ENCODE measurements around the gene SLC25A47. TPM values are rescaled to one million over a fixed set of nuclear protein-coding genes. Genes with fewer than 3 reads are reported as not detected.
A peak's percentile ranks its signal among the peaks of the same experiment; 100 is the strongest.
"Not testable (repeated sequence)": the region's sequence is repeated elsewhere in the genome, so short reads cannot be mapped to it uniquely, and the experiment has no call there.

SLC25A47 gene
- total RNA-seq, 1 donor from 2014 or later: not detected

DNA sequence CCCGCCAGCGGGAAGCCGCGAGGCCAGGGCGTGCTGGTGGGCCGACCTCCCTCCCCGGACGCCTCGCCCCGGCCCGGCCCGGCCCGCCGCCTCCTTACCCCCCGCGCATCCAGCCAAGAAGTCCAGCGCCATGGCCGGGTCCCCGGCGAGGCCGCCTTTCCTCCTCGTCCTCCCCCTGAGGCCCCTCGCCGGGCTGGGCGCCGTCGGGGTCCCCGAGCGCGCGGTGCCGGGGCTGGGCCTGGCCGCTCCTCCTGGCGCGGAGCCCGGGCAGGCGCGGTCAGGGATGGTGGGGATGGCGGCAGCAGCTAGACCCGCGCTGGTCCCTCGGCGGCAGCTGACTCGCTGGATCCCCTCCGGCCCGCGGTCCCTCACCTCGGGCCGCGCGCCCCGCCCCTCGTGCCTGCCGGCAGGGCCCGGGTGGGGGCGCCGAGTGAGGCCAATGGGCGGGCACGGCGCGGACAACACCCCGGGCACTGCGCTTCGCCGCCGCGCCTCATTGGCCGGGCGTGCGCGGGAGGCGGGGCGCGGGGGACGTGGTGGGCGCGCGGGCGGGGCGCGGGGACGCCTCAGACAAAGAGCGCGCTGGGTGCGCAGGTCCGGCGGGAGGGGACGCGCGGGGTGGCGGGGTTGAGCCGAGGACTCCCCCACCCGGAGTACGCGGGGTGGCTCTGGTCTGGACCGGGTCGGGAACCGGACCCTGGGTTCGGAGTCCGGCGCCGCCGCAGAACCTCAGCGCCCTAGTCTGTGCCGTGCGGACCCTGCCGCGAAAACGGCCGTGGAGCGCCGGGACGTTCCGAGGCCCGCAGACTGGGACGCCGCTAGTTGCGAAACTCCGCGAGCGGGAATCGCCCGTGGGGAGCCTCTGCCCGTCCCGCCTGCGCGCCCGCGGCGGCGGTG lies 16.8 kb upstream of the SLC25A47 start, which contains the start of gene SLC25A29:
TSS of gene SLC25A29 (minus strand) at position 344 of the 897 bp plus-strand sequence. CDS start at position 132, 212 bp downstream.
- DNase-seq: peak; percentile 62

DNA sequence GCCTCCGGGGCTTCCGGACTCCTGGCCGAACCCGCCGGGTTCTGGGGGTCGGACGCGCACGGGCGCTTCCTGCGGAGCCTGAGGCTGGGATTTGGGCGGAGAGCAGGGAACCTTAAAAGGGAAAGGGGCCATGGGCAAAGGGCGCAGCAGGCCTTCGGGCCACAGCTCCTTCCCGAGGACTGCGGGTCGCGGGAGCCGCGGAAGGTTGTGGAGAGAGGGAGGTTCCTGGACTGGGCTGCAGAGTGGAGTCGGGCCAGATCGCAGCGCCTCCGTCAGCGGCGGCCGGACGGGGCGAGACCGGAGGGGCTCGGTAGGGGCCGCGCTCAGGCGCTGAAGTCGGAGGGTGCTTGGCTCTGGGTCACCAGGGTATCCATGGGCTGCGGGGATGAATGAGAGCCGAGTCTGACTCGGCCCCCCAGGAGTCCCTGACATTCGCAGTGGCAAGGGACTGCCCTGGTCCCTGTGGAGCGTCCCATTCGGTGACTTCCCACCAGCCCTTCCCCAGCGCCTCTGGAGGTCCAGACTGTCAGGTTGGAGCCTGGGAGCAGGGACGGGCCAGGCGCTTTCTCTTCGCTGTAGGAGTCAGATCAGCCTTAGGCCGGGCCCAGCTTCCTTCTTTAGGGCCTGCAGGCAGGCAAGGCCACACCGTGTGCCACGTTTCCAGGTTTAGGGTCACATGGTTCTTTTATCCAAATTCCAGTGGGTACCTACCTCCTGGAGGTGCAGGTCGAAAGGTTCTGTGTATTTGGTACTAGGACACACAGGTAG lies 16.0 kb upstream of the SLC25A47 start:
- DNase-seq: no peak

DNA sequence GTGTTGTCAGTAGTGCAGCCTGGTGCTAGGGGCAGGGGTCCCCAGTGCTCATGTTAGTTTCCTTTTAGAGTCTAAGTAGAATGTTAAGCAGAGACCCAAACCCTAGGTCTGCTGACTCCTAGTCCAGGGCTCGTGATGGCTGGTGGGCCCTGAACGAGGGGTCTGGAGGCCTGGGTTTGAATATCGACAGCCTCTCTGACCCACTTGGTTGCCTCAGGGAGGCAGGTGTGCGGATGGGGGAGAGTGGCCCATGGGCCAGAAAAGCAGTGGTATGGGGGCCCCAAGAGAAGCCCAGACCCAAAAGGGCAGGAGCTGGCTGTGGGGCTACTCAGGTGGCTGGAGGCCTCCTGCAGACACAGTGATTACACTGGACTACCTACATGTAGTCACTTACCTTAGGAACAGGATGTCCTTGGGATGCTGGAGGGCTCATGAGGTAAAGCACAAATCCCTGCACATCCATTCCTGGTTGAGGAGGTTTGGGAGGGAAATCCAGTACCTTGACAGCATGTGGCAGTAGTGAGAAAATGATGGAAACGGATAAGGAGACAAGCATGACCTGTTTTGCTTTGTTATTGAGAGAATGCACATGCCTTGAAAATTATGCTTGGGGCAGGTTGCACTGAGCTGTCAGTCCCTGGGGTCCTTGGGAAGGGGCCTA lies 15.2 kb upstream of the SLC25A47 start:
- no peak for DNase-seq

DNA sequence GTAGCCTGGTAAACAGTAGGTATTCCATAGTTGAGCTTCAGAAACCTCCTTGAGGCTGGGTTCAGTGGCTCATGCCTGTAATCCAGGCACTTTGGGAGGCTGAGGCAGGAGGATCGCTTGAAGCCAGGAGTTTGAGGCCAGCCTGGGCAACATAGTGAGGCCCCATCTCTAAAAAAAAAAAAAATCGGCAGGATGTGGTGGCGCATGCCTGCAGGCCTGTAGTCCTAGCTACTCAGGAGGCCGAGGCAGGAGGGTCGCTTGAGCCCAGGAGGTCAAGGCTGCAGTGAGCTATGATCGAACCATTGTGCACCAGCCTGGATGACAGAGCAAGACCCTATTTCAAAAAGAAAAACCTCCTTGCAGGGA lies 14.7 kb upstream of the SLC25A47 start:
- DNase-seq: not testable (repeated sequence)

DNA sequence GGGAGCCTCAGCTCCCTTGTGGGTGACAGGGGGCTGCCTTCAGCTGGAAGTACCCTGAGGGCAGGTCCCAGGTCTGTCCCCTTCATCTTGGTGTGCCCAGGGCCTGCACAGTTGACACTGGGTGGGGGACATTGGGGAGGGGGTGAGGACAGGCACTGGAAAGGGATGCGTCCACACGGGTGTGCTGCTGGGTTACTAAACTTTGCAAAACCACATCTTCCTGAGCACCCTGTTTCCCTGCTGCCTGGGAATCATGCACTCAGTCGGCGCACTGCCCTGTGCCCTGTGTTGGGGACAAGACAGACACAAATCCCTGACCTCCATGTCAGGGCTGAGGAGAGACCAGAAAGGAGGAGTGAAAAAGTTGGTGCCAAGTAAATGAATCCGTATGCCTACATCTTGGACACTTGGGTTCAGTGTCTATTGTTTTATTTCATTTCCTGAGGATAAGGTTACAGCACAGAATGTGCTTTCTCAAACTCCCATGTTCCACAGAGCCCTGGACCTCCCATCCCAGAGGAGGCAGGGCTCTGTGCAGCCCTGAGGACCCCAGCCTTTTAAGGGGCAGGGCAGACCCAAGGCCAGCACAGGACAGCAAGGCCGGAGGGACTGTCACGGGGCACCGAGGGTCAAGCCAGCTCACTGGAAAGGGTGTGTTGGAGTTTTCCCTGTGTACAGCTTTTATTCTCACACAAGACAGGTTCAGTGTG lies 14.0 kb upstream of the SLC25A47 start:
- DNase-seq: no peak

DNA sequence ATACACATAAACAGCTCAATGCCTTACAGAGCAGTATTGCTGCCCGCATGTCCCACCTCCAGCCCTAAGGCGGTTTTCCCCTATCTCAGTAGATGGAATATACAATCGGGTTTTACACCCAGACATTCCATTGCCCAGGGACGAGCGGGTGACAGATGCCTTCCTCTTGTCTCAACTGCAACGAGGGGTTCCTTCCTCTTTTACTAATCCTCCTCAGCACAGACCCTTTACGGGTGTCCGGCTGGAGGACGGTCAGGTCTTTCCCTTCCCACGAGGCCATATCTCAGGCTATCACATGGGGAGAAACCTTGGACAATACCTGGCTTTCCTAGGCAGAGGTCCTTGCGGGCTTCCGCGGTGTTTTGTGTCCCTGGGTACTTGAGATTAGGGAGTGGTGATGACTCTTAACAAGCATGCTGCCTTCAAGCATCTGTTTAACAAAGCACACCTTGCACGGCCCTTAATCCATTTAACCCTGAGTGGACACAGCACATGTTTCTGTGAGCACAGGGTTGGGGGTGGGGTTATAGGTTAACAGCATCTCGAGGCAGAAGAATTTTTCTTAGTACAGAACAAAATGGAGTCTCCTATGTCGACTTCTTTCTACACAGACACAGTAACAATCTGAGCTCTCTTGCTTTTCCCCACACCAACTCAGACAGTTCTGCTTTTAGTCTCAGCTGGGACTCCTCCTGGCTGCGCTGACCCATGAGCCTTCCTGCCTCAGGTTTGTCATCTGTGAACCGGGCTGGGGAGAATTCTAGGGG lies 10.8 kb upstream of the SLC25A47 start:
- not testable (repeated sequence) for DNase-seq

DNA sequence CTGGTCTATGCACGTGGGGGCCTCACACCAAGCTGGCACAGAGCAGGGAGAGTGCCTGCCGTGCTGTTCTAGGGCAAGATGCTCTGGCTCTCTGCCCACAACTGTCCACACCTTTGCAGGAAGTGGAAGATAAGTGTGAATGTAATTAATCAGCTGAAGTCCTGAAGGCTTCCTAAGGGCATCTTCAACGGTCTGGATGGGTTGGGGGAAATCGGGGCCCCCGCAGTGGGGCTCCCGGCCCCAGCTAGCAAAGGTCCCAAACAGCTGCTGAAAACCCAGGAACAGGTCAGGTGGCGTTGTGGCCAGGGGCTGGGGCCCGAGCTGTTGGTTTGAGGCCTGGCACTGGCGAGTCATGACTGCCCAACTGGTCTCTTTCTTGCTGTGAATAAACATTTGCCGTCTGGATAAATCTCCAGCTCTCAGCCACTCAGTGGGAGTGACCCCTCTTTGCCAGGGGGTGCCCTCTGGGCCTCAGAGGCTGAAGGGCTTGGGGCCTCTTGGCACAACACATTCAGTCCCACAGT lies 10.2 kb upstream of the SLC25A47 start:
- no peak for DNase-seq

DNA sequence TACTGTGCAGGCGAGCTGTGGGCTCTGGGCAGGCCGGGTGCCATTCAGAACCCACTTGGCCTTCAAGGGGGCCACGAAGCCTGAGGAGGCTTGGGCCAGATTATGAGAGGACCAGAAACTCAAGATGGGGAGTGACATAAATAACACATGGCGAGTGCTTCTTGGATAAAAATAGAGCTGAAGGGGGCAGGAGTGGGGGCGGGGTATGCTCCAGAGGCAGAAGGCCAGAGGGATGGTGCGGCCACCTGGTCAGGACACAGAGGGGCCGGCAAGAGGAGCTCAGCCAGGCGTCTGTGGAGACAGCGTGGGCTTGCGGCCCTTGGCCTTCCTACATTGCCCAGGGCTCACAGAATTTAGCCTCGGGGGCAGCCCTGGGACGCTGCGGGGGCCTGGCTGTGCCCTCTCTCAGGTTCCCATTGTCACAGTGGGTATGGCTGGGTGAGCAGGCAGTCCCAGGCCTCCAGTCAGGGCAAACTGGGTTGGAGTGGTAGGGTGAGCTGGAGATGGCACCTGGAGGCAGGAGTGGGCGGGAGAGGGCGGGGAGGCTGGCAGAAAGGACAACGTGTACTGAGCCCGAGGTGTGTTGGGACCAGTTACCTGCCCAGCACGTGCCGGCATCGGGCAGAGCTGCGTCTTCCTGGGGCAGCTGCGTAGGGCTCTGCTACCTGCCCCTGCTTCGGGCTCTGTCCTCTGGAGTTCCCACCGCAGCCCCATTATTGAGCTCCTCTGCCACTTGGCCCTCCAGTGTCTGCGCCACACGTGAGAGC lies 9.5 kb upstream of the SLC25A47 start:
- no peak for DNase-seq

DNA sequence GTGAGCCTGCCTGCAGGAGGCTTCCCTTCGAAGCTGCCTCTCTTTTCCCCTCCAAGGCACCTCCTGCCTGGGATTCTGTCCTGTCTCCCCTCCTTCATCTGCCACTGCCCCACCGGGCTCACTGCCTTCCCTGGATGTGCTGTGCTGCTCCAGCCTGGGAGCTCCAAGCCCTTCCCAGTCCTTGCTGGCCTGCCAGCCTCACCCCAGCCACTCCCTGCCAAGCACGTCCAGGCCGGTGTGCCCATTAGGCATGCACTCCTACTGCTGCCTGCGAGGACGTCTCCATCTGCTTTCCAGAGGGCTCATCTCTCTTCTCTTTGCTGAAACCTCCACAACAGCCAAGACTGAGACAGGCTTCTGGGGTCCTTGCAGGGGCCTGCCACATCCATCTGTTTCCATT lies 8.4 kb upstream of the SLC25A47 start:
- no peak for DNase-seq

DNA sequence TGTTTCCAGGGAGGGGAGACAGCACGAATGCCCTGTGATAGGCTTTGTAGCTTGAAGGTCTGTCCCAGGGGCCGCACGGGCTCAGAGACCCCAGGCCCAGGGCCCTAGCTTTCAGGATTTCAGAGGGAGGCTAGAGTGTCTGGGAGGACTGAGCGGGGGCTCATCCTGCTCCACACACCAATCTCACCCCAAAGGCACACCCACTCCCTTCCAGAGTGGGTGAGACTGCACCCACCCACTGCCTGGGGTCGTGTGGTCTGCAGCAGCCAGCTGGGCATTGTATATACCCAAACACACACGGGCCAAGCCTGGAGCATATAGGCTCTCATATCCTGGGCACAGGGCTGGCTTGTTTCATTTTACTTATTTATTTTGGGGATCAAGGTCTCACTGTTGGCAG lies 5.8 kb upstream of the SLC25A47 start:
- DNase-seq: no peak

DNA sequence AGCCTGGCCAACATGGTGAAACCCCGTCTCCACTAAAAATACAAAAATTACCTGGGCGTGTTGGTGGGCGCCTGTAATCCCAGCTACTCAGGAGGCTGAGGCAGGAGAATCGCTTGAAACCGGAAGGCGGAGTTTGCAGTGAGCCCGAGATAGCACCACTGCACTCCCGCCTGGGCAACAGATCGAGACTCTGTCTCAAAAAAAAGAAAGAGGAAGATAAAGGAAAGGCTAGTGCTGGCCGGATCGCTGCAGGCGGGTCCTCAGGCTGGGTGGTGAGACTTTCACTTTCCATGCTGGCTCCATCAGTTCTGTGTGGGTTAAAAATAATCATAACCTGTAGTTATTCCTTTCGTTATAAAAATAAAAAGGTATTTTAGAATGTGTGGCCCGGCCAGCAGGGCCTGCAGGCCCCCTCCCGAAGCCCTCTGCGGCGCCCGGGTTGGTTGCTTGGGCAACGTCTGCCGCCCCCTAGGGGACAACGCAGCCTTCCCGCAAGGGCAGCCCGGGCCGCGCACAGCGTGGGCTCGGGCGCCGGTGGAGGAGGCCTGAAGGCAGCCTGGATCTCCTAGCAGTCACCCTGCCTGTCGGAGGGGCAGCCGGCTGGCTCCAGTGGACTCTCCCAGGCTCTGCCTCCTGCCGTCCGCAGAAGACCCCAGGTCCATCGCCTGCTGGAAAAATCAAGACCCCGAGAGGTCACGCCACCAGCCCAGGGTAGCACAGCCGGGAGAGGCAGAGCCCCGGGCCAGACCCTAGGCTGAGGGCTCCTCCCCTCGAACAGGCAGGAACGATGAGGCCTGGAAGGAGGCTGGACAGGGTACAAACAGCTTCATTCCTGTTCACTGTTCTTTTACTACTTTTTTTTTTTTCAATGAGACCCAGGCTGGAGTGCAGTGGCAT lies 5.0 kb upstream of the SLC25A47 start:
- no peak for DNase-seq

DNA sequence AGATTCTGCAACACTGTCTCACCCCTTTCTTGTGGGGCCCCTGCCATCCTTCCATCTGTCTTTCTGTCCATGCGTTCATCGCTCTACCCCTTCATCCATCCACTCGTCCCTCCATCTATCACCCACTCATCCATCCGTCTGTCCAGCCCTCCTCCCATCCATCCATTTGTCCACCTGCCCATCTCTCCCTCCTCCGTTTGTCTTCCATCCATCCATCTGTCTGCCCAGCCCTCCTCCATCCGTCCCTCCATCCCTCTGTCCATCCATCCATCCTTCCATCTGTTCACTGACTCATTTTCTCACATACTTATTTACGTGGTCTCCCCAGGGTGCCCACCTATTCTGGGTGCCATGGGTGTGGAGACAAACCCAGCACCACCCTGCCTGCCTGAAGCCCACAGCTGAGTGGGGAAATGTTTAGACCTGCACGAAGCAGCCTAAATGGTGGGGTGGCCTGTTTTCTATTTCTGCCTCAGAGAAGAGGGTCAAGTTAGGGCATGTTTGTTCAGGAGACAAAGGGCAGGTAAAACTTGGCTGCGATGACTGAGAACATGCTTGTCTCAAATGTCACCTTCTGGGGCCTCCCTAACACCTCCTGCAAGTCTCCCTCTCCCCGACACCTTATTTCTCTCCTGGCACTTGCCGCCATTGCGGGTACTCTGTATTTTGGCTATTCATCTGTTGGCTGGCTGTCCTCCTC lies 2.8 kb upstream of the SLC25A47 start:
- DNase-seq: no peak

DNA sequence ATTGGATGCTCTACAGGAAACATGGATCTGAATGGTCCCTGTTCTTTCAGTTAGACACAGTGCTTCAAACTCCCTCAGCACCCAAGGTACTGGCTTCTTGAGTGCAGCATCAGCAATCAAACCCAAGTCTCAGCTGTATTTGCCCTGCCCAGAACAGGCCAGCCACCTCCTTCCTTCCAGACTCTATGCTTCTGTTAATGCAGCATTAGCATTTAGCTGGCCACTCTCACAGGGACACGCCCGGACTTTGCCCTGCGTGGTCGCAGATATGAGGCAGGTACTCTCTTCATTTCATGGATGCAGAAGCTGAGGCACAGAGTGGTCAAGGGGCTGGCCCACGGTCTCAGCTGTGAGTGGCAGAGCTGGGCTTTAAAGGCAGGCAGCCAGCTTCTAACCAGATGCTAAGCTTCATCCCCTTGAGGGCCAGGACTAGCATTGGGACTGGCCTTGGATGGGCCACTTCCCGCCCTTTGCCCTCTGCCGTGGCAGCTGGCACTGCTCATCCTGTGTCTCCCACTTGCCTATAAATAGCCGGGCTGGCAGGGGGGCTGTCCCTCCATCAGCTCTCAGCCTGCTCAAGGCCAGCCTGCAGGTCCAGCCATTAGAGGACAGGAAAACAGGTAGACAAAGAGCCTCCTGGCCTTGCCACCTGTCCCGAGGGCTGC lies 1.5 kb upstream of the SLC25A47 start:
- DNase-seq: no peak

DNA sequence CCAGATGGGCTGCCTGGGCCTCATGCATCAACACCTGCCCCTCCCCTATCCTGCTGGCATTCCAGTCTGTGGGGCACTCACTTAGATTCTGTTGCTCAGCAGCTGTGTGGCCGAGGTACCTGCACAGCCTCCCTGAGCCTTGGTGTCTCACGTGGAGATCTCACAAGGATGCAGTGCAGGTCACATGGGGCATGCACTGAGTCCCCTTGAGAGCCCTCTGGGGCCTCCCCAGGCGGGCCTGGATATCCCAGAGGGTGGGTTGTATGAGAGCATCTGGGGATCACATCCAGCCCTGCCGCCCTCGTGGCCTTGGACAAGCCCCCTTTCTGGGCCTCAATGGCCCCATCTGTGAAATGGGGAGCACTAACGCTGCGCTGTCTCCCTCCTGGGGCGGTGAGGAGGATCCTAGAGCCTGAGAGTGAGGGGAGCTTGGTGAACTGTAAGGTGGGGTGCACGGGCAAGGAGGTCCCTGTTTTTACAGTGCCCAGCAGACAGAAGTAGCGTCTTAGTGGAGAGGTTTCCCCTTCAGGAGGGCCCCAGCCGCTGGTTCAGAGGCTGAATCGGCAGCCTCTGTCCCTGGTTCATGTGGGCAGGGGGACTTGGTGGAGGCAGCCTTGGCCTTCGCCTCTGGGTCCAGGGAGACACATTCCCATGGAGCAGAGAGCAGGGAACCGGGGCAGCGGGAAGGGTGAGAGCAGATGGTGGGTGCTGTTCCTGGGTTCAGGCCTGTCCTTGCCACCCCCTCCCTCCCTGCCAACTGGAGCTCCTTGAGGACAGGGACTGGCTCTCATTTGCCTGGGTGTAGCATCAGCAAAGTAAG lies 791 bp upstream of the SLC25A47 start:
- no peak for DNase-seq

DNA sequence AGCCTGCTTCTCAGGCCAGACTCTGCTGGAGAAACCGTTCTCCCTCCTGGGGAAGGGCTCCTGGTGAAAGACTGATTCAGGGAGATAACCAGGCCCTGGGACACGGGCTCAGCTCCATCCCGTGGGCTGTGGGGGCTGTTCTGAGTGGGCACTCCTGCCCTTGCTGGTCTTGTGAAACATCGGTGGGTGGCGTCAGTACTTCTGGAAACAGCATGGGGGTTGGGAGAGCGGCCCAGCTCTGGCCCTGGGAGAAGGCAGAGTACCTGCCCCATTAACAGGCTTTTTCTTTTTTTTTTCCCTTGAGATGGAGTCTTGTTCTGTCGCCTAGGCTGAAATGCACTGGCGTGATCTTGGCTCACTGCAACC lies 786 bp downstream of the SLC25A47 start:
- no peak for DNase-seq

DNA sequence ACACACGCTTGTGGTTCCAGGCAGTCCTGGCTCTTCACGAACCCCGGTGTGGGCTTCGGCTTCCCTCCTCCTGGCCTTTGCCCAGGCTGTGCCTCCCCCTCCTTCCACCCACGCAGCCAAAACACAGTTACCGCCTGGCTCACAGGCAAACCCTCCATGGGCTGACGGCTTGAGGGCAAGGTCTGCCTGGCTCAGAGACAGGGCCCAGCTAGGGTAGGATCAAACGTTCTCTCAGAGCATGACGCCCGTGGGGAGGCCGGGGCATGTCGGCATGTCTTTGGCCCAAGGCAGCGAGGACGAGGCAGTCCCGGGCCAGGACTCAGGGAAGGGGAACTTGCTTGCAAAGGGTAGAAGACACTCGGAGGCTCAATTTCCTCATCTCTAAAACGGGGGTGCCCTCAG lies 2.1 kb downstream of the SLC25A47 start:
- DNase-seq: no peak

DNA sequence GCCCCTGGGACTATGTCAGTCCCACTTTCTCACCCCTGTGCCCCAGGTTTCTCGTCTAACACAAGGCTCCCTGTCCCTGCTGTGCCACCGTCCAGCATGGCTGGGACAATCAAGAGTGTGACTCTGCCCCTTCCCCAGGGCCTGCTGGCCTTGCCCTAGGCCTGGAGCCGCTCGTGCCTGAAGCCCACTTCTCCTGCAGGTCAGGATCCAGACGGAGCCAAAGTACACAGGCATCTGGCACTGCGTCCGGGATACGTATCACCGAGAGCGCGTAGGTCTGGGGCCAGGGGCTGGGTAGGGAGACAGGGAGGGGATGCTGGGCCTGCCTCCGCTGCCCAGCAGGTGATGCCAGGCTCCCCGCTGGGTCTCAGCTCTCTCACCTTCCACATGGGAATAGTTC lies 2.8 kb downstream of the SLC25A47 start:
- DNase-seq: no peak
